Effector CD8-positive, alpha-beta T cell (primary cell): Measurements from ENCODE around the gene CDC42BPG.
A peak's percentile ranks its signal among the peaks of the same experiment; 100 is the strongest.

Source experiments
- DNase-seq: peaks from one replicate; lab custom pipeline; 2025; lab: John Stamatoyannopoulos, UW
- total RNA-seq, 4 experiments: gene quantifications; one replicate each; lab custom pipeline; 2026; lab: John Stamatoyannopoulos, UW

The CDC42BPG gene
- 8.8 to 22.3 (median 16.2) reads per million in 4 experiments for total RNA-seq

- peak; percentile 65 for DNase-seq
These were observed at the start of gene CDC42BPG for GRCh38 chr11:64844330-64845128. TSS of gene CDC42BPG (minus strand) at chr11:64844653. CDS start at chr11:64844569, 84 bp downstream.

GRCh38 chr11:64893194-64894069, 49.0 kb upstream of the CDC42BPG start:
- no peak for DNase-seq

GRCh38 chr11:64892838-64893193, 48.4 kb upstream of the CDC42BPG start:
- no peak for DNase-seq

GRCh38 chr11:64892411-64892831, 48.0 kb upstream of the CDC42BPG start:
- DNase-seq, result no peak

GRCh38 chr11:64891880-64892279, 47.4 kb upstream of the CDC42BPG start:
- no peak for DNase-seq

- no peak for DNase-seq
These were observed 46.9 kb upstream of the CDC42BPG start for GRCh38 chr11:64891215-64891848.

GRCh38 chr11:64890522-64890939, 46.1 kb upstream of the CDC42BPG start:
- no peak for DNase-seq

GRCh38 chr11:64888729-64889511, 44.5 kb upstream of the CDC42BPG start:
- no peak for DNase-seq

- DNase-seq, result no peak
These were observed 43.9 kb upstream of the CDC42BPG start for GRCh38 chr11:64888406-64888728.

GRCh38 chr11:64887757-64888405, 43.4 kb upstream of the CDC42BPG start:
- peak; percentile 82 for DNase-seq

GRCh38 chr11:64887234-64887756, 42.8 kb upstream of the CDC42BPG start:
- no peak for DNase-seq

- no peak for DNase-seq
These were observed 41.2 kb upstream of the CDC42BPG start for GRCh38 chr11:64885367-64886286.

GRCh38 chr11:64884019-64884418, 39.6 kb upstream of the CDC42BPG start:
- DNase-seq, result no peak

- no peak for DNase-seq
These were observed 39.1 kb upstream of the CDC42BPG start for GRCh38 chr11:64883575-64883974.

- no peak for DNase-seq
These were observed 37.8 kb upstream of the CDC42BPG start for GRCh38 chr11:64882243-64882642.

GRCh38 chr11:64881476-64881875, 37.0 kb upstream of the CDC42BPG start:
- no peak for DNase-seq

- DNase-seq, result no peak
These were observed 36.0 kb upstream of the CDC42BPG start for GRCh38 chr11:64880240-64881001.

GRCh38 chr11:64879244-64879900, 34.9 kb upstream of the CDC42BPG start:
- no peak for DNase-seq
